Activated CD8-positive, alpha-beta memory T cell treated with anti-CD3 and anti-CD28 coated beads, Interleukin-2, amount 50 U/mL, for 24 hours (primary cell): ENCODE measurements around the gene PGAP6.

Source experiments
- DNase-seq: peaks from one replicate; pipeline ENCODE4 v3.0.0-alpha.2; 2020; ENCODE audit errors: extremely low read depth

The PGAP6 gene

DNA sequence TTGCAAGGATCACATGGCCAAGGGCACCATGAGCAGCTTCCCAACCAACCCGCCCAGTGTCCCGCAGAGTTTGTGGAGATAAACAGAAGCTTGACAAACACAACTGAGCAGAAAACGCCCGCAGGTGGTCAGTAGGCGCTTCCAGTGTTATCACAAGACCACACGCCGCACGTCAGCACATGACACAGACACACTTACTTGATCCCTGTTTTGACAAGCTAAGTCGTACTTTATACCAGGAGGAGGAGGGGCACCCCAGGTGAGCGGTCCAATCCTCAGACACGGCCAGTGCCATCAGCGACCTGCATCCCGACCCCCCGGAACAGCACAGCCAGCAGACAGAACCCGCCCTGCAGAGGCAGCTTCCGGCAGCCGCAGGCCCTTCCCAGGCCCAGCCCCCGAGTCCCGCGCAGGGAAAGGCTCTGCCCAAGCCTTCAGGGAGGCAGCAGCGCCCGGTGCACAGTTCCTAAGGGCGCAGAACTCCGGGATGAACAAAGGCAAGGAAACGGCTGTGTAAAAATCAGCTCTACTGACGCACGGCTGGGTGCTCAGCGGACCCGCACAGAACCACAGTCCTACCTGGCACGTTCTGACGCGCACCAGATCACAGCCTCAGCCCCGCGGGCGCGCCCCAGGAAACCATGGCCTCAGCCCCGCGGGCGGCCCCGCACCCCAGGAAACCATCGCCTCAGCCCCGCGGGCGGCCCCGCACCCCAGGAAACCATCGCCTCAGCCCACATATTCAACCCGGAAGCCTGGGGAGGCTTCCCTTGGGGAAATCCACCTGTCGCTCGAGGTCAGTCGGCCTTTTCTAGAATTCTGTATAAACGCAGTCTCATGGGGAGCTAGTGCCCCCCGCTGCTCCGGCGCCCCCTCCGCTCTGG is 57.1 kb downstream of the PGAP6 start:
- DNase-seq = no peak

DNA sequence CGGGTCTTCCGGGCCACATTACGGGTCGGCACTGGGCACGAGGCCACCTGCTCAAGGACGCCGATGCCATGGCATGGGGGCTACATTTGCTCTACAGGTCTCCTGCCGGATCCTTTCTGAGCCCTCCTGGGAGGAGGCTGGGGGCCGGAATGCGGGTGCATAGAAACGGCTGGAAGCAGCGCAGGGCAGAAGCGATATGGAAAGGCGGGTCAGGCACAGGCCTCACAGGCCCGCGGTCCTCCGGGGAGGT is 57.7 kb downstream of the PGAP6 start:
- no peak for DNase-seq

DNA sequence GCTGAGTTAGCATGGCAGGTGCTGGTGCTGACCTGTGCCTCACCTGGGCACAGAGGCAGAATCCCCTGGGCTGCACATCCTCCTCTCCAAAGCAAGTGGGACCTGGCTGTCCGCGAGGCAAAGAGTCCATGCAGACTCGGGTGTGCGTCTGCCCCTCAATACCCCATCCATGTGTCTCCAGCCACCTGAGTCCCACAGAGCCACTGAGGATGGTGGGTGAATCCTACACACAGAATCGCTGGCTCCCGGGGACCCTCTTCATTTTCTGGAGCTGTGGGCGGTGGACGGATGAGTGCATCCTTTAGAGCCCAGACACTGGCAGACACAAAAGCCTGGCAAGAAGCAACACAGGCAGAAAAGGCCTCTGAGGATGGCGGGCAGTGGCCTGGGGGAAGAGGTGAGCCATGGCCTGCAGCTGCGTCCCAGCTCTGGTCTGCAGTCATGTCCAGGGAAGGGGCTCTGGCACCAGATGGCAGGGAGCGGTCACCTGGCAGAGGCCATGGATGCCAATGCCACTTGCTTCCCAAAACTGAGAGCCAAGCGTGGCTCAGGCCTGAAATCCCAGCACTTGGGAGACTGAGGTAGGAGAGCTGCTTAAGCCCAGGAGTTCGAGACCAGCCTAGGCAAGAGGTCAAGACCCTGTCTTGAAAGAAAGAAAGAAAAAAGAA is 59.2 kb downstream of the PGAP6 start:
- no peak for DNase-seq

DNA sequence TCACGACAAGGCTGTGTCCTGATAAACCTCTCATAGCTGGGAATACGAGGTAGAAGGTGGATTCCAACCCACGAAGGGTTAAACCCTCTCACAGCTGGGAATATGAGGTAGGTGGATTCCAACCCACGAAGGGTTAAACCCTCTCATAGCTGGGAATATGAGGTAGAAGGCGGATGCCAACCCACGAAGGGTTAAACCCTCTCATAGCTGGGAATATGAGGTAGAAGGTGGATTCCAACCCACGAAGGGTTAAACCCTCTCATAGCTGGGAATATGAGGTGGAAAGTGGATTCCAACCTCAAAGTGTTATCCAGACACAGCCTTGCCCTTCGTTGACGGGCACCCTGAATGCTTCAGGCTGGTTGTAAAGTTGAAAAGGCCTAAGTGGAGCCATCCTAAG is 60.2 kb downstream of the PGAP6 start:
- no peak for DNase-seq
